Measurements from ENCODE around the gene MASP2.
"Not testable (repeated sequence)": the region's sequence is repeated elsewhere in the genome, so short reads cannot be mapped to it uniquely, and the experiment has no call there.

Gene MASP2

DNA sequence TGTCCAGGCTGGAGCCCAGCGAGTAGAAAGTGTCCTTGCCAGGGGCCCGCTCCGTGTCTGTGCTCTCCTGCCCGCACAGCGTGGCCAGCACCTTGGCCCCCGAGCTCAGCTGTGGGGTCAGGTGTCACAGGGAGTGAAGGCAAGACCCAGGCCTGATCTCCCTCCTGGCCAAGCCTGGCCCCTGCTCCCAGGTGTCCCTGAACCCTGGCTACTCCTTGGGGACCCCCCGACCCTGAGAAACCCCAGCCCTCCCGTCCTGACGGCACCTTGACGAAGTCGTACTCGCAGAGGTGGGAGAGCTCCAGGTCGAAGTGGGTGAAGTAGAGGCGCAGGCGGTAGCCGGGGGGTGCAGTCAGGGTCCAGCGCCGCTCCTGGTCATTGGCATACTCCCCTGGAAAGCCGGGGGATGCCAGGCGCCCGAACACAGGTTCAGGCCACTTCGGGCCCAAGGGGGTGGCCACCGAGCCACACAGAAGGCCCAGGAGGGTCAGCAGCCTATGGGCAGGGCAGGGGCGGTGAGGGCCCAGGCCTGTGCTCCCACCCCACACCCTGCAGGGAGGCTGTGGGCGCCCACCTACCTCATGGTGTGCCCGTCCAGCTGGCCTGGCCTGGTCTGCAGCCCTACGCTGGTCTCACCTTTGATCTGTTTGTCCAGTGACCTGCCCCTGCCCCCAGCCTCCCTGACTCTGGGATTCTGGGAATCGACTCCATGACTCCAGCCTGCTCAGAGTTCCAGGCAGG, at the start of gene MASP2:
MASP2 (minus strand) TSS at position 615 of the 741 bp plus-strand sequence; CDS start at position 583, 32 bp downstream.
- DNase-seq (ENCODE audit: low read depth), result no peak
- H3K9ac ChIP-seq (ENCODE audit: low read length), result no peak within 1 kb of the TSS
- no peaks in the 10 kb centered on the region for H3K4me1 ChIP-seq (ENCODE audit: control insufficient read depth, insufficient read depth, low read length)
- H3K4me3 ChIP-seq (ENCODE audit: low read length), result no peak within 1 kb of the TSS
- peaks cover 9% of the 10 kb centered on the region for H3K27me3 ChIP-seq (replicated peaks; ENCODE audit: control insufficient read depth, insufficient read depth, low read length)
- H3K9me3 ChIP-seq (ENCODE audit: control insufficient read depth, low read length), result no peaks in the 10 kb centered on the region
- no peaks in the 10 kb centered on the region for H3K36me3 ChIP-seq (ENCODE audit: control insufficient read depth, insufficient read depth, low read length, severe bottlenecking)

DNA sequence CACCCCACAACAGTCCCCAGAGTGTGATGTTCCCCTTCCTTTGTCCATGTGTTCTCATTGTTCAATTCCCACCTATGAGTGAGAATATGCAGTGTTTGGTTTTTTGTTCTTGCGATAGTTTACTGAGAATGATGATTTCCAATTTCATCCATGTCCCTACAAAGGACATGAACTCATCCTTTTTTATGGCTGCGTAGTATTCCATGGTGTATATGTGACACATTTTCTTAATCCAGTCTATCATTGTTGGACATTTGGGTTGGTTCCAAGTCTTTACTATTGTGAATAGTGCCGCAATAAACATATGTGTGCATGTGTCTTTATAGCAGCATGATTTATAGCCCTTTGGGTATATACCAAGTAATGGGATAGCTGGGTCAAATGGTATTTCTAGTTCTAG, 36.7 kb upstream of the MASP2 start:
- H3K4me3 ChIP-seq (ENCODE audit: low read length); H3K9me3 ChIP-seq (ENCODE audit: control insufficient read depth, low read length); DNase-seq (ENCODE audit: low read depth); H3K9ac ChIP-seq (ENCODE audit: low read length); H3K27me3 ChIP-seq (replicated peaks; ENCODE audit: control insufficient read depth, insufficient read depth, low read length): not testable (repeated sequence)
- Histone ChIP-seq H3K36me3 (ENCODE audit: control insufficient read depth, insufficient read depth, low read length, severe bottlenecking) (peaks cover 53% of the 10 kb centered on the region), H3K4me1 (ENCODE audit: control insufficient read depth, insufficient read depth, low read length) (peaks cover 14% of the 10 kb centered on the region)

DNA sequence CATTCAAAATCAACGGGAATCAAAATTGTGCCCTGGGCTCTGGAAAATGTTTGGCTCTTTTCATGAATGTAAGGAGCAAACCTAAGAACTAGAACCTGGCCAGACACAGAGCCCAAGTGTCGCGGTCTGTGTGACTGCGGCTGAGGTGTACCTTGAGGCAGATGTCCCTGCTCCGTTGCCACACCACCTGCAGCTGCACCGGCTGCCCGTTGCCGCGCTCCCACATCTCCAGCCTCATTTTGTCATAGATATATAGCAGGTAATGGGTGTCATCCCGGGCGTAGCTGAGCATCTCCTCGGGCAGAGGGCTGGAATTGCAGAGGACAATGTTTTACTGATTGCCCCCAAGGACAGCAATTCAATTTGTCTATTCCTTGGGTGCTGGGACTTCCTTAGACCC, 33.9 kb upstream of the MASP2 start:
- no peak for DNase-seq (ENCODE audit: low read depth)
- Histone ChIP-seq H3K36me3 (ENCODE audit: control insufficient read depth, insufficient read depth, low read length, severe bottlenecking) (peaks cover 46% of the 10 kb centered on the region), H3K9ac (ENCODE audit: low read length) (no peak overlapping the region), H3K9me3 (ENCODE audit: control insufficient read depth, low read length) (no peaks in the 10 kb centered on the region), H3K4me3 (ENCODE audit: low read length) (no peak overlapping the region), H3K27me3 (replicated peaks; ENCODE audit: control insufficient read depth, insufficient read depth, low read length) (no peaks in the 10 kb centered on the region), H3K4me1 (ENCODE audit: control insufficient read depth, insufficient read depth, low read length) (peaks cover 22% of the 10 kb centered on the region)

DNA sequence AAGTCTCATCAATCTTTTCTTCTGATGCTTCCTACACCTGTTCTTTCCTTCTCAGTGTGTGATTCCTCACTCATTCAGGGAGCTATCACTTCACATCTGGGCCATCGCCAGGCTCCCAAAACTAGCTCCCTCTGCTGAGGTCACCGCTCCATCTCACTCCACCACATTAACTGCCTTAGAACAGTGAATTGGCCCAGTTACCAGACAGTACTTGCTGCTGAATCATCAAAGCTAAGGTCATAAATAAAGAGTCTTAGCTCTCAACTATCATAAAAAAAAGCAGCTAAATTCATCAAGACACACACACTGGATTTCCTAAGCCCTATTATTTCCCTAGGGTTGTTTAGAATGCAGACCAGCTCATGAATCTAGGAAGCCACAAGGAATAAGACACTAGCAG, 31.6 kb upstream of the MASP2 start:
- Histone ChIP-seq H3K36me3 (ENCODE audit: control insufficient read depth, insufficient read depth, low read length, severe bottlenecking) (peaks cover 68% of the 10 kb centered on the region), H3K4me1 (ENCODE audit: control insufficient read depth, insufficient read depth, low read length) (peaks cover 22% of the 10 kb centered on the region), H3K9me3 (ENCODE audit: control insufficient read depth, low read length) (no peaks in the 10 kb centered on the region), H3K27me3 (replicated peaks; ENCODE audit: control insufficient read depth, insufficient read depth, low read length) (no peaks in the 10 kb centered on the region), H3K9ac (ENCODE audit: low read length) (no peak overlapping the region), H3K4me3 (ENCODE audit: low read length) (no peak overlapping the region)
- peak; percentile 14 for DNase-seq (ENCODE audit: low read depth)

DNA sequence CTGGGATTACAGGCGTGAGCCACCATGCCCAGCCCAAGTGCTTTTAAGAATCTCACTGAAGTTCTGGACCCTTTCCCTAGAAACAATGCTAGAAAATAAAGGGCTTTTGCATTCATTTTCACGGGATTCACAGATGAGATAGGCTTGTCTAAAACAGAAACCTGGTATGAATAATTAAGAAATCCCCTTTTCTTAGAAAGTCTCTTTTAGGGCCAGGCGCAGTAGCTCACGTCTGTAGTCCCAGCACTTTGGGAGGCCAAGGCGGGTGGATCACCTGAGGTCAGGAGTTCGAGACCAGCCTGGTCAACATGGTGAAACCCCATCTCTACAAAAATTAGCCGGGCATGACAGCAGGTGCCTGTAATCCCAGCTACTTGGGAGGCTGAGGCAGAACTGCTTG, 26.4 kb upstream of the MASP2 start:
- H3K9ac ChIP-seq (ENCODE audit: low read length); DNase-seq (ENCODE audit: low read depth); H3K27me3 ChIP-seq (replicated peaks; ENCODE audit: control insufficient read depth, insufficient read depth, low read length); H3K4me1 ChIP-seq (ENCODE audit: control insufficient read depth, insufficient read depth, low read length); H3K9me3 ChIP-seq (ENCODE audit: control insufficient read depth, low read length); H3K4me3 ChIP-seq (ENCODE audit: low read length): not testable (repeated sequence)
- peaks cover 90% of the 10 kb centered on the region for H3K36me3 ChIP-seq (ENCODE audit: control insufficient read depth, insufficient read depth, low read length, severe bottlenecking)

DNA sequence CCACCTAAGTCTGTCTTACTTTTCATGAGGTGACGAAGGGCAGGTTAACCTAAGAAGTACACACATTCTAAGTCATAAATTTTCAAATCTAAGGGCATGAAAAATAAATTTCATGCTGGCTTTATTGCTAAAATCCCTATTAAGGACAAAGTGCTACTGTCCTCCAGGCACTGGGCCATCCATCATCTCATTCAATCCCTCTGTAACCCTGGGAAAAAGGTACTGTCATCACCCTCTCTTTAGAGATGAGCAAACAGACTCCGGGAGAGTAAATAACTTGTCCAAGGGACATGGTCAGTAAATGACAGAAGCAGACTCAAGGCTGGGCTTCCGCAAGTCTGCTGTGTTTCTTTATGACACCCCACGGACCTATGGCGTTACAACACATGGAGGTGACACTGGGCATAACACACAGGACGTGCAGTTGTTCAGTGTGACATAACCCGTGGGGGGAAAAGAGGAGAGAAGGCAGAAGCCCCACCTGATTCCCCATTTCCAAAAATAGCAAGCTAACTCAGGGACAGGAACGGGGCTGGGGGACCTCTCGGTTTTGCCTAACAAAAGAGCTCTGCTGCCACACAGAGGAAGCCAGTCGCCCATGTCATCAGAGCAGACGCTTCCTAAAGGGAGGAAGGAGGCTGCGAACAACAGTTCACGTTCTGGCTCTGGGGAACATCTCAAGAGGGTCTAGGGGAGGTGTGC, 25.3 kb upstream of the MASP2 start:
- H3K9ac ChIP-seq (ENCODE audit: low read length), result no peak overlapping the region
- no peaks in the 10 kb centered on the region for H3K9me3 ChIP-seq (ENCODE audit: control insufficient read depth, low read length)
- peaks cover 98% of the 10 kb centered on the region for H3K36me3 ChIP-seq (ENCODE audit: control insufficient read depth, insufficient read depth, low read length, severe bottlenecking)
- no peaks in the 10 kb centered on the region for H3K4me1 ChIP-seq (ENCODE audit: control insufficient read depth, insufficient read depth, low read length)
- H3K27me3 ChIP-seq (replicated peaks; ENCODE audit: control insufficient read depth, insufficient read depth, low read length), result no peaks in the 10 kb centered on the region
- DNase-seq (ENCODE audit: low read depth), result no peak
- H3K4me3 ChIP-seq (ENCODE audit: low read length), result no peak overlapping the region

DNA sequence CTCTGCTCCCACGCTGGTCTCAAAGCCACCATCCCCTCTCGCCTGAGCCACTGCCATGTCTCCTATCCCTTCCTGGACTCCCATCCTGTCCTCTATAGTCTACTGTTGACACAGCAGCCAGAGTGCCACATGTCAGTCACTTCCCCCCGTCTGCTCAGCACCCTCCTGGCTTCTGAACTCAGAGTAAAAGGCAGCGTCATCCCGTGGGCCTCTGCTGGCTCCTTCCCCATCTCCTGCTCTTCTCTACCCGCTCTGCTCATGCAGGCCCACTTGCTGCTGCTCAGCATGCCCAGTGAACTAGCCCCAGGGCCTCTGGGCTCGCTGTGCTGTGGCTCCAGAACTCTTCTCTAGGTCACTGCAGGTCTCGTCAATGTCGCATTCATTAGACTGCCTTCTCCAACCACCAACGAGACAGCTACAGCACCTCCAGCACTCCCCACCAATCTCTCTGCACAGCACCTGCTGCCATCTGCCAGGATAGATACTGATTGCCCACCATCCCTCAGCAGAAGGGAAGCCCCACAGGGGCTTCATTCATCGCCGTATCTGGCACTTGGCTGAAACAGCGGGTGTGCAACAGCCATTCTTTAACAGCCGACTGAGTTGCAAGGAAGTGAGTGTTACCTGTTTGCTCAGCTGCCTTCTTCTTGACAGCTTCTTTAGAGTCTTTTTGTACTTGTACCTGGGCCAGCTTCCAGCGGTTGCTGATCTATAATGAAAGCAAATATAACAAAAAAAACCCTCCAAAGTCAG, 24.6 kb upstream of the MASP2 start:
- Histone ChIP-seq H3K4me1 (ENCODE audit: control insufficient read depth, insufficient read depth, low read length) (no peaks in the 10 kb centered on the region), H3K27me3 (replicated peaks; ENCODE audit: control insufficient read depth, insufficient read depth, low read length) (no peaks in the 10 kb centered on the region), H3K9ac (ENCODE audit: low read length) (no peak overlapping the region), H3K4me3 (ENCODE audit: low read length) (no peak overlapping the region), H3K9me3 (ENCODE audit: control insufficient read depth, low read length) (no peaks in the 10 kb centered on the region), H3K36me3 (ENCODE audit: control insufficient read depth, insufficient read depth, low read length, severe bottlenecking) (peaks cover 95% of the 10 kb centered on the region)
- no peak for DNase-seq (ENCODE audit: low read depth)

DNA sequence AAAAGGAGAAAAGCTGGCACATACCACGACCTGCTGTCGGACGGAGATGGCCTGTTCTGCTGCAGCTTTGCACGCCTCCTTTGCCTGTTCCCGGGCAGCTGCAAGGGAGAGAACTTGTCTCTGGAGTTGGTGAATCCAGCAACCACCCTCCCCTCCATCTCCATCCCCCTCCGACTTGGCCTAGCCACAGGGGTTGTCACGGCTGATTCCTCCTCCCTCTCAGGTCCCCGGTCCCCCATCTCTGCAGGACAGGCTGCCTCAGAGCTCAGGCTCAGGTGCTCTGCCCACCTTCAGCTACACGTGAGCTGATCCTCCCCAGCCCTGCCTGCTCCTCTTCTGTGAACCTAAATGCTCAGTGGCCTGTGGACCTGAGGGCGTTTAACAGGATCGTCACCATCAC, 23.8 kb upstream of the MASP2 start:
- Histone ChIP-seq H3K9me3 (ENCODE audit: control insufficient read depth, low read length) (no peaks in the 10 kb centered on the region), H3K4me1 (ENCODE audit: control insufficient read depth, insufficient read depth, low read length) (no peaks in the 10 kb centered on the region), H3K36me3 (ENCODE audit: control insufficient read depth, insufficient read depth, low read length, severe bottlenecking) (peaks cover 95% of the 10 kb centered on the region), H3K4me3 (ENCODE audit: low read length) (no peak overlapping the region), H3K9ac (ENCODE audit: low read length) (no peak overlapping the region), H3K27me3 (replicated peaks; ENCODE audit: control insufficient read depth, insufficient read depth, low read length) (no peaks in the 10 kb centered on the region)
- no peak for DNase-seq (ENCODE audit: low read depth)

DNA sequence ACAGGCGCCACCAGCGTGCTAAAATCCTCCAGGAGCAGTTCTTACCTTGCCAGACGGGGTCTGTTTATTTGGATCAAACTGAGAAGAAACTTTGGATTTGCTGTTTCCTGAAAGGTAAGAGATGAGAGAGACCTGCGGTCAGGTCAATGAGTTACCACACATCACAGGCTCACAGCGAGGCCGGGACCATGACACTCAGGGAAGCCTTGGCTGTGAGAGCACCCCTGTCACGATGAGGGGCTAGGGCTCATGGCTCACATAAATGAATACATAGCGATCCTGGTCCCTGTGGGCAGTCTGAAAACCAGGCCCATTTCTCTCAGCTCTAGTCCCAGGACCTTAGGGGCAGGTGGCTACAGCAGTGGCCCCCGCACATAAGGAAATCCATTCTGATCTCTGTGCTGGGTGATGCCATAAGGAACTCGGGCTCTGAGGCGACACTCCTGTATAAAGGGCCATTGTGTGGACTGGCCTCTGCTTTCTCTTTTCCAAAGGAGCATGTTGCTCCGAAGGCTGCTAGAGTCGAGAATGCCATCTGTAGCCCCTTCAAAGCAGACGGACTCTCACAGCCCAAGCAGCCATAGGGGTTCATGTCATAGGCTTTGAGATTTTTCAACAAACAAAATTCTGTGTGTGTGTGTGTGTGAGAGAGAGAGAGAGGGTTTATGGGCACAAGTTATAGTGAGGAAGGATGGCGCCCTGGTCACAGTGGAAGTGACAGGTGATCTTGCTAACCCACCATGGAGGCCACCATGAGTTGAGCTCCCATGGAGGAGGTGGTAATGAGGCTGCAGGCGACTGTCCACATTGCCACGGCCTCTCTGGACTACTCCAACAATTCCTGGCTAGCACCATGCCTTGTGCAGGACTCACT, 21.8 kb upstream of the MASP2 start:
- no peak overlapping the region for H3K9ac ChIP-seq (ENCODE audit: low read length)
- no peaks in the 10 kb centered on the region for H3K9me3 ChIP-seq (ENCODE audit: control insufficient read depth, low read length)
- H3K36me3 ChIP-seq (ENCODE audit: control insufficient read depth, insufficient read depth, low read length, severe bottlenecking), result peaks cover 90% of the 10 kb centered on the region
- no peak for DNase-seq (ENCODE audit: low read depth)
- H3K4me1 ChIP-seq (ENCODE audit: control insufficient read depth, insufficient read depth, low read length), result no peaks in the 10 kb centered on the region
- H3K4me3 ChIP-seq (ENCODE audit: low read length), result no peak overlapping the region
- H3K27me3 ChIP-seq (replicated peaks; ENCODE audit: control insufficient read depth, insufficient read depth, low read length), result no peaks in the 10 kb centered on the region

DNA sequence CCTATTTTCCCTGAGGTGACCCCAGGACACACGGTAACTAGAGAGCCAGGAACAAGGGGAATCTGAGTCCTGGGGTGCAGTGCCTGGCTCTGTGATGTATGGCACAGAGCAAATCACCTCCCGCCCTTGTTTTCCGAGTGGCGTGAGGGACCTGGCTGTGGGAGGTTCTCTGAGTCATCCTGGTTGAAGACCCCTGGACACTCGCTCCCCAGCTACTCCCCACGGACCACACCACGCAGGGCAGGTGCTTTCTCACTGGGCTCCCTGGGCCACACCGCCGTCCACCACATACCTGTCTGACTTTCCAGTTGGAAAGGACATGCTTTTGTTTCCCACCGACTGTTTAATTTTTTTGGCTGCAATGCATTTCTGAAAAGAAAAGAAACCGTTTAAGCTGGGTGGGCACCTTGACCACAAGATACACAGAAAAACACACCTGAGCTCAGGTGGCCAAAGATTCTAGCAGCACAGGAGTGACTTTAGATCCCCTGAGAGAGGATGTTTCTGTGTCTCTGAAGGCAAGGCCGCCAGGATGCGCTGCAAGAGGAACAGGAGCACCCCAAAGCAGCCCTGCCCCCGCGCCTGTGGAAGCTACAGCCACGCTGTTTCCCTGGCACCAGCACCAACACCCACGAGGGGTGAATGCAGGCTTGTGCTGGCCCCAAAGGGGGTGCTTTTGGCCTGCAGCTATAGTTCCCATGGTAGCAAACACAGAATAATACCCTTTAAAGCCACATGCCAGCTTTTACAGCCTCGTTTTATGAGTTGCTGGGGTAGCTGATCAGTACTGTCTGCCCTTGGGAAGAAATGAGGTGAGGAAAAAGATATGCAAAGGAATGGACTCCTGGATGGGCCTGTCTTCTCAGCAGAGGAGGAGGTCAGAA, 20.9 kb upstream of the MASP2 start:
- Histone ChIP-seq H3K9me3 (ENCODE audit: control insufficient read depth, low read length) (no peaks in the 10 kb centered on the region), H3K4me3 (ENCODE audit: low read length) (no peak overlapping the region), H3K9ac (ENCODE audit: low read length) (no peak overlapping the region), H3K4me1 (ENCODE audit: control insufficient read depth, insufficient read depth, low read length) (peaks cover 4% of the 10 kb centered on the region), H3K36me3 (ENCODE audit: control insufficient read depth, insufficient read depth, low read length, severe bottlenecking) (peaks cover 83% of the 10 kb centered on the region), H3K27me3 (replicated peaks; ENCODE audit: control insufficient read depth, insufficient read depth, low read length) (no peaks in the 10 kb centered on the region)
- no peak for DNase-seq (ENCODE audit: low read depth)
